Calu3 (cell line): ENCODE measurements around the gene CYB5R3. TPM values are rescaled to one million over a fixed set of nuclear protein-coding genes. Genes with fewer than 3 reads are reported as not detected.

Source experiments
- BruUV-seq: library from RNA; stranded (reverse); fragments of 400-500 nt; replicated peaks from 2 replicates; lab custom pipeline; 2021; lab: Mats Ljungman, UMichigan
- CTCF ChIA-PET: fragments of 300-600 bp; sonication (Branson Sonifier 250); formaldehyde crosslinking; loops from one replicate; lab custom pipeline; 2022; ENCODE audit warnings: antibody characterized with exemption; lab: Charles Lee
- DNase-seq: peaks from one replicate; pipeline ENCODE4 v3.0.0; 2022
- H3K27ac Mint-ChIP-seq: one replicate; pipeline ENCODE4 v1.8.0; 2022; ENCODE audit warnings: mixed read lengths; ENCODE audit not compliant: unreplicated experiment
- H3K27me3 Mint-ChIP-seq: one replicate; pipeline ENCODE4 v1.8.0; 2022; ENCODE audit warnings: mixed read lengths; ENCODE audit not compliant: unreplicated experiment
- H3K36me3 Mint-ChIP-seq: one replicate; pipeline ENCODE4 v1.8.0; 2022; ENCODE audit warnings: mild to moderate bottlenecking, moderate library complexity, mixed read lengths; ENCODE audit not compliant: insufficient read depth, unreplicated experiment
- H3K4me1 Mint-ChIP-seq: one replicate; pipeline ENCODE4 v1.8.0; 2022; ENCODE audit warnings: mild to moderate bottlenecking, low read depth, mixed read lengths; ENCODE audit not compliant: unreplicated experiment
- H3K4me3 Mint-ChIP-seq: one replicate; pipeline ENCODE4 v1.8.0; 2022; ENCODE audit warnings: mild to moderate bottlenecking, low read depth, moderate library complexity, mixed read lengths; ENCODE audit not compliant: unreplicated experiment
- H3K9me3 Mint-ChIP-seq: one replicate; pipeline ENCODE4 v1.8.0; 2022; ENCODE audit warnings: low read depth, mixed read lengths; ENCODE audit not compliant: unreplicated experiment
- CTCF ChIP-seq: fragments of 200-600 bp; IDR thresholded peaks from one replicate; pipeline ENCODE4 v1.8.0; 2022; ENCODE audit warnings: antibody characterized with exemption; ENCODE audit not compliant: unreplicated experiment
- intact Hi-C: fragments of 100-400 bp; cut with micrococcal nuclease; formaldehyde crosslinking; loops from one replicate; pipeline ENCODE4 v1.10.0; 2022; ENCODE audit not compliant: unreplicated experiment
- total RNA-seq: library from RNA; stranded (reverse); gene quantifications from 2 replicates; pipeline ENCODE4 v1.2.3, GENCODE V29; 2022

The CYB5R3 gene
- total RNA-seq, 1 experiment from 2014 or later = 101 TPM

- no TSS peak for BruUV-seq
- intact Hi-C loops = no loop called here
- Mint-ChIP-seq H3K27me3 (no peaks in the 10 kb centered on the region), H3K4me3 (no peak overlapping the region), H3K36me3 (peaks cover 42% of the 10 kb centered on the region), H3K4me1 (peaks cover 30% of the 10 kb centered on the region), H3K27ac (no peak overlapping the region), H3K9me3 (no peaks in the 10 kb centered on the region)
- no peak for DNase-seq
- TF ChIP-seq CTCF = no peak
- CTCF ChIA-PET = interaction anchor here (0.6 kb wide), 1 partner anchor 100 kb away, joined by 5 read pairs; no protein-coding TSS in a partner anchor
Observed at GRCh38 chr22:42646569-42647525, 2.3 kb downstream of the CYB5R3 start.

DNA sequence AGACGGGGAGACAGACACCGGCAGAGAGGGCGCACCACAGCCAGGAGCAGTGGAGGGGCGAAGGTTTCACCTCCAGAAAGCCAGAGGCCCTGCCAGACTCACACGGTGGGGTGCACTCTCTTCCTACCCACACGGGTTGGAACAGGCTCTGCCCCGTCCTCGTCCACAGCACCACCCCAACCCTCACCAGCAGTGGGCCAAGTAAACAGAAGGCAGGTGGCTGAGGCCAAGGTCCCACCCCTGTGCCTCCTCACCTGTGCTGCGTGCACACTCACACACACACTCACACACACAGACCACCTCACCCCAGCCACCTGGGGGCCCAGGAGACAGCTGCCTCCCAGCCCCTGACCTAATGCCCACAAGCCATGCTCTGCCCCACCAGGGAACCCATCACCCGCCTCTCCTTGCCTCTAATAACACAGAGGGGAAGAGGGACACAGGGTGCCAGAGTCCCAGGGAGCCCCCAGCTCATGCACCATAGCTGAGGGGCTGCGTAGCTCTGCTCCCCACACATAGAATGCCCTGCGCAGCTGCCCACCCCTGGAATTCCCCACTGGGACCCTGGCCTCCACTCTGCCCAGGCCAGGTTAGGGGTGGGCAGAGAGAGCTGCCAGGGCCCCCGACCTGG lies 3.1 kb downstream of the CYB5R3 start:
- Mint-ChIP-seq H3K27me3 (no peaks in the 10 kb centered on the region), H3K36me3 (peaks cover 42% of the 10 kb centered on the region), H3K27ac (no peak overlapping the region), H3K9me3 (no peaks in the 10 kb centered on the region), H3K4me1 (peaks cover 30% of the 10 kb centered on the region), H3K4me3 (no peak overlapping the region)
- no peak for DNase-seq
- CTCF ChIA-PET = interaction anchor here (0.6 kb wide), 1 partner anchor 100 kb away, joined by 5 read pairs; no protein-coding TSS in a partner anchor
- TF ChIP-seq CTCF = no peak
- intact Hi-C loops = no loop called here
- no TSS peak for BruUV-seq

- BruUV-seq = no TSS peak
- Mint-ChIP-seq H3K9me3 (no peaks in the 10 kb centered on the region), H3K4me3 (no peak overlapping the region), H3K27ac (no peak overlapping the region), H3K27me3 (no peaks in the 10 kb centered on the region), H3K36me3 (peaks cover 42% of the 10 kb centered on the region), H3K4me1 (peaks cover 30% of the 10 kb centered on the region)
- intact Hi-C loops = no loop called here
- DNase-seq = no peak
- CTCF ChIA-PET = no interaction called here
- no peak for TF ChIP-seq CTCF
Observed at GRCh38 chr22:42645341-42645937, 3.8 kb downstream of the CYB5R3 start.
